Measurements from ENCODE around the gene NHERF1.

NHERF1 gene

DNA sequence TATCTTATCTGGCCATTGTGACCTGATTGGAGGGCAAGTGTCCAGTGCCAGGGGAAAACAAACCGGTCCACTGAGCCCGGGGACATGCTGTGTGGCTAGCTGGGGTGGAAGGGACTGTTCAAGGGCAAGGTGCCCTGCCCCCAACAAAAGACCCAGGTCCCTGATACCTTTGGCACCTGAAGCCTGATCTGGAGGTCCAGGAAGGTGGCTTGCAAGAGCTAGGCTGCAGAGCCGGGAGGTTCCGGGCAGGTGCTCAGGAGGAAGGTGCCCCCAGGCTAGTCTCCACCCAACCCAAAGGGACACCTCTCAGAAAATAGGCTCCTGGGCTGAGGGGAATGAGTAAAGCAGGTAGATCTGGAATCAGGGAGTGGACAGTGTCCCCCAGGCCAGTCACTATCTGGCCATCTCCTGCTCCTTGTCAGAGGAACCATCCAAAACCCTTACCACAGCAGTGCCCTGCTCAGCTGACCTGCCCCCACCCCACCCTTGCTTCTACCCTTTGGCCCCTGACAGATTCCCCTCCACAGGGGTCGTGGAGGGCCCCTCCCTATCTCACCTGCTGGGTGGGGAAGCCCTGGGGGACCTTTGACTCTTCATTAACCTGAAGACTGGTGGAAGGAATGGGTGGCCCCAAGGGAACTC is 21.5 kb downstream of the NHERF1 start:
- no peak for DNase-seq

DNA sequence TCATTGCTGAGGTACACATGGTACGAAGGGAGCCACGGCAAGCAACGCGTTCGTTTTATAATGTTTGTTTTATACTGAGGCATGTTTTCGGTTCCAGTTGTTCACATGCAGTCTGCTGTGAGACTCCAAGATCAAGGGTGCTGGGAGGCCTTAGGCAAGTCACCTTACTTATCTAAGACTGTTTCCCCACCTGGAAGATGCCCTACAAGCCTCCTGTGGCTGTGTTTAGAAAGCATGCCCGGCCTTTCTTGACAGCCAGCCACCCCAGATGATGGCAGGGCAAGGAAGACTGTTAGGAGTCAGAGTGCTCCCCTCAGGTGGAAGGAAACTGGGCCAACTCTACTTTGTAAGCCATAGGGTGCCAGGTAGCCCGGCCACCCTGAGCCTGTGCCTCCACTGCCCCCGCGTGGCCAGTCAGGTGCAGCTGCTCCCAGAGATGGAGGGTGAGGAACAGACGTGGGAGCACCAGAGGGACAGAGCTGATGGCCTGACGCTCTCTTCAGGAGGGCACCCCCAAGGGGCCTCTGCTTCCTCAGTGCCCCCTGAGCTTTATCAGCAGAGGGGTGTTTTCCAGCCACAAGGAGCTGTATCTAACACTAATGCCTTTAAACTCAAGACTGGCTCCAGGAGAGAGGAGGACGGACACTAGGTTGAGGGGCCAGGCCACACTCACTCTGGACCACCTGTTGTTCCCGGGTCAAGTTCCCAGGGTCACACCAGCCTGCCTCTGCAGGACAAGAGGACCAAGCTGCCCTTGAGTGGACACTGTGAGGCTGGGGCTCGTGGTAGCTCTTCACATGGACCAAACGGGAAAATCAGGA is 22.3 kb downstream of the NHERF1 start:
- no peak for DNase-seq

DNA sequence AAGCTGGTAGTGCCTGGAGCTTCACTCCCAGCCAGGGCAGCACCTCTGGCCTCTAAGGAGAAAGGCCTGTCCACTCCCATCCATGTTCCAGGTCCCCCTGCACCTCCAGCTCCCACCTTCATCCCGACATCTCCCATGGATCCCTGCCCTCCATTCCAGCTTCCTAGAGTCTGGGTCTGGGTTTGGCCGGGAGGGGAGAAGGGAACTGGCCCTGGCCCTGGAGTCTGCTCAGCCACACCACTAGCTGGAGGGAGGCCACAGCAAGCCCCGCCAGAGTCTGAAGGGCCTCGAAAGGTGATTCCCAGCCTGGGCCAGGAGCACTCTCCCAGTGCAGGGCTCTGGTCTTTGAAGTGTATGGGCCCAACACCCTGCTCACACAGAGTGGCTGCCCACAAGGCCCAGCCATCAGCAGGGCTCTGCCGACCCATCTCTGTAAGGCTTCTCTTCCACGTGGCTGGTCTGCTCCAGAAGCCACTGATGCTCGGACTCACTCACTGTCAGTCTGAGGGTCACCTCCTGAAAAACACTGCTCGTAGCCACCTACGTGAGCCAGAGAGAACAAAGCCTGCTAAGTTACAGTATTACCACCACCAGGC is 23.0 kb downstream of the NHERF1 start:
- DNase-seq = no peak

DNA sequence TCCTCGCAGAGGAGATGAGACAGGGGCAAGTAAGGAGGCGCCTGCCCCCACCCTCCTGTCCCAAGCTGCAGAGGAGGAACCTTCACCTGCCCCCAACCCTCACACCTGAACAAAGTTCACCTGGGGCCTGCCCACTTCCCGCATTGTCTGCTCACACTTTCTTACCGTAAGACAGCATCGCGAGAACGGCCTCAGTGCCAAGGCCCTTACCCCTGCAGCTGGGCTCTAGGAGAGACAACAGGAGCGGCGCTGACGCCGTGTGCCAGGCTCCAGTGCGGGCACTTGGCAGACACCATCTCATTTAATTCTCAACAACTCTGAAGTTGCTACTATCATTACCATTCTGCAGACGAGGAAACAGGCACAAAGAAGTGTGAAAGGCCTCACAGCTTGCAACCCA is 23.6 kb downstream of the NHERF1 start:
- DNase-seq = no peak

DNA sequence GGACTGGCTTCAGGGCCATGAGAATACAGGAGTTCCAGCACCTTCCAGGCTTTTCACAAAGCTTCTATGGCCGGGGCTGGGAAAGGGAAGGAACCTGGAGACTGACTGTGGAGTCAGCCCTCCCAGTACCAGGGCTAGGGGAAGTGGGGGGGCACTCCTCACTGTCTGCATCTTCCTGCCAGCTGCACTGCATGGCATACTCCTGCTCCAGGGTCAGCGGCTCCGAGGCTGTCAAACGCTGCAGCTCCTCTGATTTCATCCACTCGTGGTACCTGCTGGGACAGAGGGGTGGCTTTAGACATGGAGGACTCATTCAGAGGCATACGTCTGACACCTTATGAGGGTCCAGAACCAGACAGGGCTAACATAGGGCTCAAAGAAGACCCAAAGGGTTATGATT is 25.0 kb downstream of the NHERF1 start:
- DNase-seq = no peak

DNA sequence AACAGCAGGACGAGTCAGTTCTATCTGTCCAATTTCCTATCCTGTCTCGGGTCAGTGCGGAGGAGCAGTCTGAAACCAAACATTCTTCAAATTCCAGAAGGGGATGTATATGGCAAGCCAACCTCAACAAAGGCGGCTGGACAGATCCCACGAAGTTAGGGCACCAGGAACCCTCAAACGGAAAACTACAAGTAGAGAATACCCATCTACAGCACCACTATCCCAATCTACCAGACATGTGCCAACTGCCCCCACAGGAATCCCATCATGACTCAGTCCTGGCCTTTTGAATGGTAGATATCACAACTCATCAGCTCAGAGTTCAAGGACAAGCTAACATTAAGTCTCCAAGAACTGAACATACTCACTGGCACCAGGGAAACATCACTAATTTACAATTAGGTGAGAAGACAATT is 25.5 kb downstream of the NHERF1 start:
- DNase-seq = no peak

DNA sequence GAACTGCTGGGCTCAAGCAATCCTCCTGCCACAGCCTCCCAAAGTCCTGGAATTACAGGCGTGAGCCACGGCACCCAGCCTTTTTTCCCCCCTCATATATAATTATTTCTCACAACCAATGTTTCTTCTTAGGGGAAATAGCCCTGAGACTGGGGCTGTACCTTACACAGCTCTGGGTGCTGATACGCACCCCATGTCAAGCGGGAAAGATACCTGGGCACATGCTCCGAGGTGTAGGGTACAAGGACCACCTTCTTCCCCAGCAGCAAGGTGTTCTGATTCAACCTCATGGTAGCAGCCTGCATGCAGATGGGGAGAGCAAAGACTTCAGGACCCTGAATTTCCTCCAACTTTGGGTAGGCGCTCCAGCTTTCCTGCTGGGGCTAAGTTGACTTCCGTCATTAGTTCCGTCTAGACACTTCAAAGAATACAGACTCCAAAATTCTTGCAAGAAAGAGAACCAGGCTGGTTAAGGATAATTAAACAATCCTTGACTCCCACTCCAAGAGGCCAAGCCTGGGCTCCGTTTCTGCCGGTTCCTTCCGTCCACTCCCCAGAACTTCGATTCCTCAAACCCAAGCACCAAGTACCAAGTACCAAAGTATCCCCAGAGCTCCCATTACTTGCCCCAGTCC is 27.1 kb downstream of the NHERF1 start:
- no peak for DNase-seq

DNA sequence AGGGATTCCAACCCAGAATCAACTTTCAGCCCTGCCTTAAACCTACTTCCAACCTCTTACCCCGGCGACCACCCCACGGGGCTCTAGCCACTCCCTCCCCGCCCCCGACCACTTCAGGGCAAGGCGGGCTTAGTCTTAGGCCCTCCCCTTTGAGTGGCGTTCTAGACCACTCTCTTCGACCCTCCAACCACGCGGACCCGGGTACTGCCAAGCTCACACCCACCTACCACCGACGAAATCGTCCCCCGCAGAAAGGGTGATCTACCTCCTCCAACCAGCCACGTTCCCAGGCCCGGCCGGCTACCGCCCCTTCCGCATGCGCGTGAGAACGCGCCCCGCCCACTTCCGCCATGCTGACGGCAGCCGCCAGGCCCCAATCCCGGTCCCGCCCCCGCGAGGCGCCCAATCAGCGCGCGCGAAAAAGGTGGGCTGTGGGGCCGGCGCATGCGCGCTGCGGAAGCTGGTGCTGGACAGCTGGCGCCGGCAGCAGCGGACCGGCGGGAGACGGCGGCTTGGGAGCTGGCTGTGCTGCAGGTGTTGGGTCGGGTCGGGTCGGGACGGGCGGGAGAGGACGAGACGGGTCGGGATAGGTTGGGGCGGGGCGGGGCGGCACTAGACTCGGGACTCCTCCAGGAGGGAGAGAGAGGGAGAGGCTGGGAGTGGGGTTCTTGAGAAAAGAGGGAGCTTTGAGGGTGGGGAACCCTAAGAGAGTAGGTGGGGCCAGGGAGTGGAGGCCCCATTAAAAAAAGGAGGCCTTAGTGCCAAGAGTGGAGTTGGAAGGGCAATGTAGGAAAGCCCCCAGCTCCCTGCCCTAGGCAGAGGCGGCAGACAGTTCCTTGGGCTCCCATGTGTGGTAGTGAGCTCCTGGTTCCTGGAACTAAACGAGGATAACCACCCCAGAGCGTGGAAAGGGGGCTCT is 27.9 kb downstream of the NHERF1 start, which contains the start of gene NAT9:
Gene NAT9, minus strand, starts transcription at position 302 of the 919 bp plus-strand sequence. CDS start 647 bp downstream, outside the sequence.
- DNase-seq = peak; percentile 98

DNA sequence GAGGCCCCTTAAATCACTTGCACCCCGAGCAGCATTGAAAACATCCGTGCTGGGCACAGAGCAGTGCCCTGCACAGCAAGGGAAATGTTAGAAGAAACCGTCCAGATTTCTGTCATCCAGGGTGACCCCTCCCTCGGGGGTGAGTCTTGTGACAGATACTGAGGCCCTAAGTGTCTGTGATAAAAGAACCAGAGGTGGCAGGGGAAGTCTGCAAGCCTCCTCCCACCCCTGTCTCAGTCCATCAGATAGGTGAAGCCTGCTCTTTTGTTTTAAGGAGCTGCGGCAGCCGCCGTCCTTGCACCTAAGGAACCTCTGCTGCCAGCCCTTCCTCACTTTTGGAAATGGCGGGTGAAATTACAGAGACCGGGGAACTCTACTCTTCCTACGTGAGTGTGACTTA is 28.6 kb downstream of the NHERF1 start:
- DNase-seq = no peak

DNA sequence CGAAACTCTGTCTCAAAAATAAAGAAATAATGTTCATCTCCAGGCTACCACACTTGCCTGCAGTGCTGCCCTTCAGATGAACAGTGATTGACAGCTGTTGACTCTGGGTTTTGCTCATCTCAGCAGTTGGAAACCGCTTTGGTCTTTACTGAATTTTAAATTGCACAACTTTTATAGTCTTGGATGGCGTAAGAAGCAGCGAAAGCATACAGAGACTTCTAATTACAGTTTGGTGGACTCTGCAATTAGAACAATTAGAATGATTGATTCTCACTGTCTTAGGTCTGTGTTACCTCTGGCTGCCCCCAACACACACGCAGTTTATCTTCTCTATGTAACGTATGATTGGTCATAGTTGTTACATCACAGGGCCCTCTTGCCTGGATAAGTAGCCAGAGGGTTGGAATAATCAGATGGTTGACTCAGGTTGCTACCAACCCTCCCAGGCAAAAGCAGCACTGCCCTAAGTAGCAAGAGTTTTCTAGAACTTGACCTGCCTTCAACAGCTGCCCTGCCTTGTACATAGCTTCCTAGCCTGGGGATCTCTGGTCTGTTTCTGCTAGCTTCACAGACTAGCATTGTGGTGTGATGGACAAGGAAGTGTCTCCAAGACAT is 29.6 kb downstream of the NHERF1 start:
- no peak for DNase-seq

DNA sequence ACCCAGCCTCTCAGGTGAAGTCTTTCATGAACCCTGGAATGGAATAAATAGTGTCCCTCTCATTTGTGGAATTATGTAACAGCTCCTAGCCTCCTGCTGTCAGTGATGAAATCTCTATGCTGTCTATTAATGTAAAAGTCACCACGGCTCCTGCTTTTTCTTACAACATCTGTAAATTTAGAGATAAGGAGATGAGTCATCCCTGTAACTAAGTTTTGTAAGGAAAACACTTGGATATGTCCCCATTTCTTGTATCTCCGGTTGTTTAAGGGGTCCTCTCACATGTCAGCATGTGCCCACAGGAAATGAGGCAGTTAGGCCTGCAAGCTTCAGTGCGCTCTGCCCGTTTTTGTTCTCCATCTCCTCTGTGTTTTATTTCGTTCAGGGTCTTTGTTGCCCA is 30.5 kb downstream of the NHERF1 start:
- no peak for DNase-seq

DNA sequence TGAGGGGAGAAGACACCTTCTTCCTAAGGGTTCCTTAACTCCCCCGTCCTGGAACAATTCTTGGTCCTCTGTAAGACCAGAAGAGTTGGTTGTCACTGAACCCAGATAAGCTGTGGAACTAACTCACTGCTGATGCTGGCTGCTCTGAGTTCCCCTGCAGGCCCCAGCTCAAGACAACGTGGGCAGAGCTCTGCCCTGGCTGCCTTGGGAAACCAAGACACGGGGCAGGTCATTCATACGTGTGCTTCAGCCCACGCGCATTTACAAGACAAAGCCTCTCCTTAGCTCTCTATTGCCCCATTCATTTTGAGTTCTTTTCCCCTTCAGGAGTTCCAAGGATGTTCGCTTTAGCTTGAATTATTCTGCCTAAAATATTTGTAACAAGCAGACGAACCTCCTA is 31.1 kb downstream of the NHERF1 start:
- DNase-seq = no peak

DNA sequence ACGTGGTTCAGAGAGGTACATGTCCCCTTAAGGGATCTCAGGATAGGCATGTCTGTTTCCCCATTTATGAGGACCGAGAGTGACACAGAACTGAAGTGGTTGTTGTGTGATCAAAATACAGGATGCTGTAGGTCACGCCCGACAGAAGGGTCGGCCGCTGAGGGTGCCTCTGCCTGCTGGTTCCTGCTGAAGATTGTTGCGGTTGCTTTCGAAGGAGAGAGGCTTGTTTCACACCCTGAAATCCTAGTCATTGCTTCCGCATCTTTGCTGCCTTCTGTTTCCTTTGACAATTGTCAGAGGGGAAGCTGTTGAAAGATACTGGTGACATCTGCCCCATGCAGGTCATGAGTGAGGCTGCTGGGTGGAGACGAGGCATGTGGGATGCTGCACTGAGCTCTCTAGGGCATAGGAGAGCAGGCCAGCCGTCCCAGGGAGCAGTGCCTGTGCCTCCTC is 31.5 kb downstream of the NHERF1 start:
- DNase-seq = no peak

DNA sequence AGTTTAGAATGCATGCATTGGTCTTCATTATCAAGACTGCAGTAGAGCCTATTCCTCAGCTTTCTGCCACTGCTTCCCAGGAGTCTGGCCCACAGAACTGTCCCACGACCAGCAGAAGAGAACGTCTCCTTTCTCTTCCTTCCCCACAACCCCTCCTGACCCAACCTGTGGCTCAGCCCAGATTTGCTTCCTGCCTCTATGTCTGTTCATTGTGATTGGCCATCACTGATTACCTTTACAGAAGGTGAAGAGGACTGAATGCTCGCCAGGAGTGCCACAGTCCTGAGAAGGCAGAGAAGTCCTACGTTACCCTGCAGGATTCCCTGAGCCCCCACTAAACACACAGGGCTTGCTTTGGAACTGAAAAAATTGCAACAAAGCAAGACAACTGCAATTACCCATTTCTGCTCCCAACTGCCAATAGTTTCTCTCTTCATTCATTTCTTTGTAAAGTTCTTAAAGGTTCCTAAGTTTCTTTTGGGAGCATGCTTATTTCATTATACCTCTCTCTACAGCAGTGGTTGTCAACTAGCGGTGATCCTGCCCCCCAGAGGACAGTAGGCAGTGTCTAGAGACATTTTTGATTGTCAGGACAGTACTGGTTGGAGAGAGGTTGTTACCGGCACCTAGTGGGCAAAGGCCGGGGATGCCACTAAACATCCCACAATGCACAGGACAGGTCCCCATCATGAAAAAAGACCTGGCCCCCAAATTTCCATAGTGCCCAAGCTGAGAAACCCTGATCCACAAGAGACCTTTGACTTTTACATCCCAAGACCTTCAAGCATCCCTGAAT is 32.2 kb downstream of the NHERF1 start:
- DNase-seq = no peak

DNA sequence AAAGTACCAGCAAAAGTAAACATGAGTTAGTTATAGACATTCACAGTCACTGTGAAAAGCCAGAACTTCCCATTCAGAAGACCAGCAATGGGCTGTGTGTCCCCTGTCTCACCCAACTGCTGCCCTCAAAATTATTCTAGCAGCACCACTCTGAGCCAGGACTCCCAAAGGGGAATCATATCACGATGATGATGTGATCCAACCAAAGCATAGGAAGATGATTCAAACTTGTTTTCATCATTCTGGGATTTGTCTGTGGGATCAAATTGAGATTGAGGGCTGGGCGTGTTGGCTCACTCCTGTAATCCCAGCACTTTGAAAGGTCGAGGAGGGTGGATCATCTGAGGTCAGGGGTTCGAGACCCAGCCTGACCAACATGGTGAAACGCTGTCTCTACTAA is 34.1 kb downstream of the NHERF1 start:
- DNase-seq = no peak

DNA sequence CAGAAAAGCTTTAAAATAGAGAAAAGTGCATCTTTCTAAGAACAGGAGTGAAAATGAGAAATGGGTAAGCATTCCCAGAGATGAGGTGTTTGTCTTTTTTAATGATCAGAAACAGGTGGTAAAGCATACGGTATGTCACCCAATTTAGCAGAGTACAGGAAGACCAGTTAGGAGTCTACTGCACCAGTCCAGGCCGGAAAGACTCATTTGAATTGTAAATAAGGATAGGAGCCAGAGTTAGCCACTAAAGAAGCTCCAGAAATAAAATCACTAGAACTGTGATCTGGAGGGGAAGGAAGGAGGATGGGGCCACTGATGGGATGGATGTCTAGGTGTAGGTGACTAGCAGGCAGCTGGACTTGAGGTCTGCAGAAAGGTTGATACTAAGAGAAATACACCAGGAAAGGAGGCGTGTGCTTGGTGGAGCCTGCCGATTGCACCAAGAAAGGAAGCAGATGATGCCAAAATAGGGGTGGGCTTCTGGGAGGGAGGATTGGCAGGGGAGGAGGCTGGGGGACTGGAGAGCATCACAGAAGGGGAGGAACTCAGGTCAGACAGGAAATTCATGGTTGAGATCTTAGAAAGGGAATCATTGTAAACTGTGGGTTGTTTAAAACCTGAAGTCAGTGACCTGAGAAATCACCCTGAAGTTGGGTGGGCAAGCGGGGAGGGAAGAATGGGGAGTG is 35.8 kb downstream of the NHERF1 start:
- DNase-seq = no peak

DNA sequence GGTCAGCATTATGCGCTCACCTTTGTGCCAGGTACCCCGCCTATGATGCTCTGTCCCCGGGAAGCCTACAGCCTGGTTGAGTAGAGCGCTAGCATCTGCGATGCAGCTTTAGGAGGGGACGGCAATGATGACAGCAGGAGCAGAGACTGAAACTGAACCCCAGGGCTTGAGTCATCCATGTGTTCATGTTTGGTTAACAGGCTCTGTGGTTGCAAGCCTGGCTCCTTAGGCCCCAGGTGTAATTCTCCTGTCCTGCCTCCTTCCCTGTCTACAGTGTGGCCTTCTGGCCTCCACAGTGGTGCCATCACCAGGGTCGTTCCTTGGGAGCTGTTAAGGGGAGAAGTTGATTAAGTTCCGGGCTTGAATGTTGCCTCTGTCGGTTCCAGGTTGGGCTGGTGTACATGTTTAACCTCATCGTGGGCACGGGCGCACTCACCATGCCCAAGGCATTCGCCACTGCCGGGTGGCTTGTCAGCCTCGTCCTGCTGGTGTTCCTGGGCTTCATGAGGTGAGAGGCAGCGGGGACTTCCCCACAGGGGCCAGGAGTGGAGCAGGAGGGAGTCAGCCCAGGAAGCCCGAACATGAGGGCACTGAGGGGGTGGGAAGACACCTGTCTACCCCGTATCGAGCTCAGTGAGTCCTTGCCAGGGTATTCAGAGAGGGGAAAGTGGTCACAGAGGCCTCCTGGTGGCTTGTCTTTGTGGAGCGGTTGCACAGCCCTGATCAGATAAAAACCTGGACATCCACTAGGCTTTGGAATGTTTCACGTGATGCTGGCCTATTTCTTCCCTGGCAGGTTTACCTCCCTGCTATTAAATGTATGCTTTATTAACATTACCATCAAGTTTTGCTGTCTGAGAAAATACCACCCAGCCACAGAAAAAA is 36.9 kb downstream of the NHERF1 start:
- no peak for DNase-seq

DNA sequence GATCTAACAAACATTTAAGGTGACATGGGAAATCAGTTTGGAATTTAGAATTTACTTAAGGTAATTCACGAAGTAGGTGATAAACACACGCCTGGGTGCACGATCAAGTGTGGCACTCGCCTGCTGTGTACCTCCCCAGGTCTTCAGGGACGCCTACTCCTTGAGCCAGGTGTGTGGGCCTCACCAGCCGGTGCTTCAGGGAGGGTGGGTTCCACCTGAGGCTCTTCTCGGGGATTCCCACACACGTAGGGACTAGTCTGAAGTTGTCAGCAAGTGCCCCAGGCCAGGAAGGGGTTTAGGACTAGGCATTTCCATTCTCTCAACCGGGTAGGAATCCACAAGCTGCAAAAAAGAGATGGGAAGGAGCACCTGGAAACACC is 37.5 kb downstream of the NHERF1 start:
- DNase-seq = no peak

DNA sequence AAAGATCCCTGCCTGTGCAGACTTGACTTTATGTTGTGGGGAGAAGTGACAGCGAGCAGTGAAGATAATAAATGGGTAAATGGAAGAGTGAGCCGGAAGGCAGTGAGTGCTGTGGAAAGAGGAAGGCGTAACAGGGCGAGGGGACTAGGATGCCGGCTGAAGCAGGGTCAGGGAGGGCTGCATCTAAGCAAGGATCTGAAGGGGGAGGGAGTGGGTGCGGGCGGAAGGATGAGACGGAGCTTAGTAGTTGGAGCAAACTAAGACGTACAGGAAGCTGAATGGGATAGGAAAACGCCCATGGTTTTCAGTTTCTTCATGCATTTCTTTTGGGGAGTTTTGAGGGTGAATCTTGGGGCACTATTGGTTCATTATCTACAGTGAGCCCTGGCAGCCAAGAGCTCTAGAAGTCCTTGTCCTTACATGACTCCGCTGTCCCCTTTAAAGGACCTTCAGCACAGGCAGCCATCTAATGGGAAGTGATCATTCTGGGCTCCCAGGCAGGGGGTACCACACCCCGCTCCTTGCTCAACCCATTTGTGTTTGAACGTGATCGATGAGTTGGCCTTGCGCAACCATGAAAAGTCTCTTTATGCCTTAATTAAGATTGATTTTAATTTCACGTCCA is 38.1 kb downstream of the NHERF1 start:
- DNase-seq = no peak

Data from right hindlimb (tissue), 1 donor.